ENCODE data around the gene EQTN. TPM values are rescaled to one million over a fixed set of nuclear protein-coding genes. Genes with fewer than 3 reads are reported as not detected.

The EQTN gene
- total and polyA plus RNA-seq, 11 donors, result not detected

GRCh38 chr9:27337236-27337635 is 40.3 kb upstream of the EQTN start:
- no peaks in the 10 kb centered on the region for H3K36me3 ChIP-seq
- DNase-seq (no peak), ATAC-seq (no peak)
- peaks cover 0 to 53% (median 20%) of the 10 kb centered on the region in 12 donors for H3K4me1 ChIP-seq
- no peaks in the 10 kb centered on the region for H3K9me3 ChIP-seq
- 85 to 90% (median 88%) methylated on average over 3 of the region's 3 CpGs for WGBS, 4 donors
- no peaks in the 10 kb centered on the region for H3K27me3 ChIP-seq
- no peak overlapping the region for H3K4me3 ChIP-seq
- no peak overlapping the region for H3K27ac ChIP-seq
- intact Hi-C loops (cut with DNase I), result loop anchor here in 1 of 10 donors (5.0 kb wide), 2 partner anchors 190 to 210 kb away; partner anchors contain the start of gene MOB3B
- TF ChIP-seq POLR2A (IDR thresholded peaks at IDR 0.05), result no peak
- no peak for TF ChIP-seq CTCF (IDR thresholded peaks at IDR 0.05)

DNA sequence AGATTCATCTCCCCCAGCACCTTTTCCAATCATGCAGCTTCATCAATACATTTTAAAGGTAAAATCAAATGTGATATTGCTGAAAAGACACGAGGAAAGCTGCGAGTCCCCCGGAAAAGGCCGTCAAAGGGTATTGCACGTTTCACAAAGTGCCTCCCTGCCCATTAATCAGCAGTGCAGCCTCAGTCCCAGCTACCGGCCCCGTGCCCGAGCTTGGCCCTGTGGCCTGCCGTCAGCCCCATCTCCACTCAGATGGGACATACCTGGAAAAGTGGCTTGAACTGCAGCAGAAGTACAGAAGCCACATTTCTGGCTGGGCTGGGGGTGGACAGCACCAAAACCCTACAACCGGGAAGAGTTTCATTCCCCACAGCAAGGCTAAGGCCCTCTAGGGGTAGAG is 39.9 kb upstream of the EQTN start:
- Histone ChIP-seq H3K9me3 (no peaks in the 10 kb centered on the region), H3K36me3 (no peaks in the 10 kb centered on the region), H3K27me3 (no peaks in the 10 kb centered on the region), H3K27ac (no peak overlapping the region), H3K4me3 (no peak overlapping the region), H3K4me1 (peaks cover 0 to 50% (median 18%) of the 10 kb centered on the region in 12 donors)
- 93 to 97% (median 95%) methylated on average over 10 of the region's 10 CpGs for WGBS, 4 donors
- ATAC-seq (no peak), DNase-seq (no peak)
- intact Hi-C loops (cut with DNase I), result loop anchor here in 1 of 10 donors (5.0 kb wide), 2 partner anchors 190 to 210 kb away; partner anchors contain the start of gene MOB3B
- TF ChIP-seq POLR2A (IDR thresholded peaks at IDR 0.05) (no peak), CTCF (IDR thresholded peaks at IDR 0.05) (no peak)

- Histone ChIP-seq H3K27ac (no peak overlapping the region), H3K4me1 (peaks cover 0 to 43% (median 17%) of the 10 kb centered on the region in 12 donors), H3K36me3 (no peaks in the 10 kb centered on the region), H3K4me3 (no peak overlapping the region), H3K27me3 (no peaks in the 10 kb centered on the region), H3K9me3 (no peaks in the 10 kb centered on the region)
- intact Hi-C loops (cut with DNase I), result loop anchor here in 1 of 10 donors (5.0 kb wide), 2 partner anchors 191 to 211 kb away; partner anchors contain the start of gene MOB3B
- WGBS, 4 donors, result 92 to 100% (median 95%) methylated on average over 1 of the region's 1 CpG
- TF ChIP-seq POLR2A (IDR thresholded peaks at IDR 0.05), result no peak
- TF ChIP-seq CTCF (IDR thresholded peaks at IDR 0.05), result no peak
- no peak for DNase-seq
- no peak for ATAC-seq
Measured at GRCh38 chr9:27336126-27336525, 39.2 kb upstream of the EQTN start.

DNA sequence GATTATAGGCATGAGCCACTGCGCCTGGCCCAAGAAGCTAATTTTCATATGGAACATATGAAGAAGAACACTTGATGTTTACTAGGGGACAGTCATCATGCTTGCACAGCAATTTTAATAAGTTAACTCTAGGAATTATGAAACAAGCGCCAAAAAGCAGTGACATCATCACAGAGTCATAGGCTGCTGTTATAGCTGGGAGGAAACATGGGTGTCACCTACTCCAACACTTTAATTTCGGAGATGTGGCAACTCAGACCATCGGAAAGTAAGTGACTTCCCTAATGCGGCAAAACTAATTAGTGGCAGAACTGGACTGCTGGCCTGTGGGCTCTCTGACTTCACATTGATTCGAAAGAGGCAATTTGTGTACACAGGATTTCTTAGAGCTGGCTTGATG is 38.1 kb upstream of the EQTN start:
- ATAC-seq, result no peak
- Histone ChIP-seq H3K27ac (no peak overlapping the region), H3K4me1 (peaks cover 0 to 32% (median 15%) of the 10 kb centered on the region in 12 donors), H3K27me3 (no peaks in the 10 kb centered on the region), H3K4me3 (no peak overlapping the region), H3K36me3 (no peaks in the 10 kb centered on the region), H3K9me3 (no peaks in the 10 kb centered on the region)
- intact Hi-C loops (cut with DNase I), result loop anchor here in 2 of 10 donors (2.0 to 5.0 kb wide), 3 partner anchors 192 to 212 kb away; partner anchors contain the start of gene MOB3B (in 2 of the 2)
- TF ChIP-seq CTCF (IDR thresholded peaks at IDR 0.05) (no peak), POLR2A (IDR thresholded peaks at IDR 0.05) (no peak)
- 89 to 94% (median 94%) methylated on average over 6 of the region's 6 CpGs for WGBS, 4 donors
- no peak for DNase-seq

All from heart left ventricle (tissue), 16 donors.